ENCODE measurements around the gene LAMP5. TPM values are rescaled to one million over a fixed set of nuclear protein-coding genes. Genes with fewer than 3 reads are reported as not detected.

LAMP5 gene
- total and polyA plus RNA-seq, 2 of the 13 experiments (the other 11 are each of a cell fraction or from before 2014, with no cell fraction given), result not detected

DNA sequence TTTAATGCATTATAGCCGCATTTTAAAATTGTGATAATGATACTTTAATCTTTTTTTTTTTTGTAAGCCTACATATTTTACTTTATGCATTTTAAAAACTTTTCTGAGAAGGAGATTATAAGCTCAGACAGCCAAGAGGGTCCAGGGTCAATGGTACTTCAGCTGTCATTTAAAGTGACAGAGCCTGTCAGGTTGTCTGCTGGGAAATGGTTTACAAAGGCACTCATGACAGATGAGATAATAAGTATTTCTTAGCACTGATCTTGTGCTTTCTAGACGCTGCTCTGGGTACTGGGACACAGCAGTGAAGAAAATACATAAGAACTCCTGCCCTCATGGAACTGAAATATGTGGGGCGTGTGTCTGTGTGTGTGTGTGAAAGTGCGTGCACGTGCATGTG lies 19.6 kb downstream of the LAMP5 start:
- no peak overlapping the region for H3K27ac ChIP-seq (ENCODE audit: extremely low read length, insufficient read depth, low read length)
- in situ Hi-C loops (cut with HindIII; ENCODE audit: extremely low pct_ligation_motif_present, low pct_unique_long_range_greater_than_20kb) (no loop called here), intact Hi-C loops (cut with micrococcal nuclease; ENCODE audit: unreplicated experiment) (no loop called here)
- POLR2A ChIA-PET, result no interaction called here
- no peak for FAIRE-seq
- no peak overlapping the region for H3K4me3 ChIP-seq (replicated peaks in 1 of 3; ENCODE audit: insufficient read depth in 1 of 3, low read depth in 2 of 3, low read length in 3 of 3)
- no peaks in the 10 kb centered on the region for H4K20me1 ChIP-seq (ENCODE audit: insufficient read depth, low read length)
- peaks cover 0 to 10% of the 10 kb centered on the region in 2 experiments; a peak in 2 of 5 replicates for H3K27me3 ChIP-seq (ENCODE audit: control insufficient read depth in 1 of 2, insufficient read depth in 2 of 2, low read length in 2 of 2)
- no peak overlapping the region for H3K9ac ChIP-seq (ENCODE audit: insufficient read depth, low read depth, low read length)
- ATAC-seq, result no peak
- CTCF ChIA-PET (ENCODE audit: low intra/inter-chr PET ratio, low total read pairs), result no interaction called here
- no peak overlapping the region for H3K4me2 ChIP-seq (ENCODE audit: low read depth, low read length)
- no peak overlapping the region for H2AFZ ChIP-seq (ENCODE audit: low read length)
- no TSS peak for BruUV-seq (replicated peaks)
- no peaks in the 10 kb centered on the region for H3K9me3 ChIP-seq (ENCODE audit: low read length)
- 22% methylated on average over 5 of the region's 5 CpGs for WGBS (ENCODE audit: low lambda C conversion rate)
- TF ChIP-seq, protein P1, sequence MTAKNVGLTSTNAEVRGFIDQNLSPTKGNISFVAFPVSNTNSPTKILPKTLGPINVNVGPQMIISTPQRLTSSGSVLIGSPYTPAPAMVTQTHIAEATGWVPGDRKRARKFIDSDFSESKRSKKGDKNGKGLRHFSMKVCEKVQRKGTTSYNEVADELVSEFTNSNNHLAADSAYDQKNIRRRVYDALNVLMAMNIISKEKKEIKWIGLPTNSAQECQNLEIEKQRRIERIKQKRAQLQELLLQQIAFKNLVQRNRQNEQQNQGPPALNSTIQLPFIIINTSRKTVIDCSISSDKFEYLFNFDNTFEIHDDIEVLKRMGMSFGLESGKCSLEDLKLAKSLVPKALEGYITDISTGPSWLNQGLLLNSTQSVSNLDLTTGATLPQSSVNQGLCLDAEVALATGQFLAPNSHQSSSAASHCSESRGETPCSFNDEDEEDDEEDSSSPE (CRISPR knock-in tag; IDR thresholded peaks at IDR 0.05), result no peak
- TF ChIP-seq ZSCAN29 (CRISPR knock-in tag; conservative IDR thresholded peaks at IDR 0.05), result no peak
- TF ChIP-seq FOSL2 (CRISPR knock-in tag; IDR thresholded peaks at IDR 0.05), result no peak
- no peak for TF ChIP-seq ZNF543 (CRISPR knock-in tag; IDR thresholded peaks at IDR 0.05)
- no peak for TF ChIP-seq ZNF446 (CRISPR knock-in tag; IDR thresholded peaks at IDR 0.05)
- no peak for TF ChIP-seq SATB2 (CRISPR knock-in tag; IDR thresholded peaks at IDR 0.05)
- TF ChIP-seq NFE2 (CRISPR knock-in tag; IDR thresholded peaks at IDR 0.05), result no peak
- no peak for TF ChIP-seq ZNF550 (CRISPR knock-in tag; IDR thresholded peaks at IDR 0.05; ENCODE audit: borderline replicate concordance)
- TF ChIP-seq ZNF329 (CRISPR knock-in tag; IDR thresholded peaks at IDR 0.05; ENCODE audit: low read depth), result no peak
- no peak for TF ChIP-seq ZEB1 (IDR thresholded peaks at IDR 0.05; ENCODE audit: insufficient replicate concordance, low read depth)
- TF ChIP-seq, protein P2, sequence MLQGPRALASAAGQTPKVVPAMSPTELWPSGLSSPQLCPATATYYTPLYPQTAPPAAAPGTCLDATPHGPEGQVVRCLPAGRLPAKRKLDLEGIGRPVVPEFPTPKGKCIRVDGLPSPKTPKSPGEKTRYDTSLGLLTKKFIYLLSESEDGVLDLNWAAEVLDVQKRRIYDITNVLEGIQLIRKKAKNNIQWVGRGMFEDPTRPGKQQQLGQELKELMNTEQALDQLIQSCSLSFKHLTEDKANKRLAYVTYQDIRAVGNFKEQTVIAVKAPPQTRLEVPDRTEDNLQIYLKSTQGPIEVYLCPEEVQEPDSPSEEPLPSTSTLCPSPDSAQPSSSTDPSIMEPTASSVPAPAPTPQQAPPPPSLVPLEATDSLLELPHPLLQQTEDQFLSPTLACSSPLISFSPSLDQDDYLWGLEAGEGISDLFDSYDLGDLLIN (CRISPR knock-in tag; IDR thresholded peaks at IDR 0.05; ENCODE audit: borderline replicate concordance), result no peak
- TF ChIP-seq ZNF343 (CRISPR knock-in tag; IDR thresholded peaks at IDR 0.05), result no peak
- no peak for TF ChIP-seq JUND (CRISPR knock-in tag; IDR thresholded peaks at IDR 0.05)
- TF ChIP-seq ZNF17 (CRISPR knock-in tag; IDR thresholded peaks at IDR 0.05), result no peak
- TF ChIP-seq, protein P3, sequence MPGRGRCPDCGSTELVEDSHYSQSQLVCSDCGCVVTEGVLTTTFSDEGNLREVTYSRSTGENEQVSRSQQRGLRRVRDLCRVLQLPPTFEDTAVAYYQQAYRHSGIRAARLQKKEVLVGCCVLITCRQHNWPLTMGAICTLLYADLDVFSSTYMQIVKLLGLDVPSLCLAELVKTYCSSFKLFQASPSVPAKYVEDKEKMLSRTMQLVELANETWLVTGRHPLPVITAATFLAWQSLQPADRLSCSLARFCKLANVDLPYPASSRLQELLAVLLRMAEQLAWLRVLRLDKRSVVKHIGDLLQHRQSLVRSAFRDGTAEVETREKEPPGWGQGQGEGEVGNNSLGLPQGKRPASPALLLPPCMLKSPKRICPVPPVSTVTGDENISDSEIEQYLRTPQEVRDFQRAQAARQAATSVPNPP (CRISPR knock-in tag; IDR thresholded peaks at IDR 0.05), result no peak
- H3K4me1 ChIP-seq (ENCODE audit: insufficient read depth, low read length), result no peaks in the 10 kb centered on the region
- H3K79me2 ChIP-seq (ENCODE audit: insufficient read depth, low read length), result no peaks in the 10 kb centered on the region
- DNase-seq (ENCODE audit: low spot score), result no peak
- no peaks in the 10 kb centered on the region for H3K36me3 ChIP-seq (replicated peaks in 1 of 2; ENCODE audit: control insufficient read depth in 1 of 2, insufficient read depth in 2 of 2, low read length in 2 of 2)
